Fibroblast of the aortic adventitia (primary cell): ENCODE measurements around the gene TMEM238. TPM values are rescaled to one million over a fixed set of nuclear protein-coding genes. Genes with fewer than 3 reads are reported as not detected.

ENCODE experiments used
- DNase-seq: peaks from one replicate; pipeline ENCODE4 v3.0.0-alpha.2; 2010; ENCODE audit warnings: low read depth
- H3K4me3 ChIP-seq: 2 replicates; pipeline ENCODE4 v1.5.1; 2011; ENCODE audit warnings: low read depth, mild to moderate bottlenecking, control low read depth, low read length, moderate library complexity
- total RNA-seq: library from RNA; depleted of rRNA; stranded (reverse); fragments of >200 nt; gene quantifications from 2 replicates; pipeline ENCODE4 v1.2.3, GENCODE V29; 2012; ENCODE audit warnings: low replicate concordance
- TF ChIP-seq, protein P1 (sequence below): IDR thresholded peaks from 2 replicates; pipeline ENCODE4 v1.5.1; 2011; ENCODE audit warnings: mild to moderate bottlenecking, low read length, control low read depth, inconsistent platforms; ENCODE audit not compliant: insufficient read depth

Gene TMEM238, protein sequence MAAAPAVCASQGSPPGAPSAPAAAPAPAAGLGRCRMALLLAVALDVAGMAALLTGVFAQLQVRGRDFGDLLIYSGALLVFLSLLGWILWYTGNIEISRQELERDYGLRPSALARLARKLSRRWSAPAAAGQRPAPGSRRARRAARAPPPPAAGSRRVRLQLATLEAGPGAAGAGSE
- total RNA-seq = not detected in 2 replicates

DNA sequence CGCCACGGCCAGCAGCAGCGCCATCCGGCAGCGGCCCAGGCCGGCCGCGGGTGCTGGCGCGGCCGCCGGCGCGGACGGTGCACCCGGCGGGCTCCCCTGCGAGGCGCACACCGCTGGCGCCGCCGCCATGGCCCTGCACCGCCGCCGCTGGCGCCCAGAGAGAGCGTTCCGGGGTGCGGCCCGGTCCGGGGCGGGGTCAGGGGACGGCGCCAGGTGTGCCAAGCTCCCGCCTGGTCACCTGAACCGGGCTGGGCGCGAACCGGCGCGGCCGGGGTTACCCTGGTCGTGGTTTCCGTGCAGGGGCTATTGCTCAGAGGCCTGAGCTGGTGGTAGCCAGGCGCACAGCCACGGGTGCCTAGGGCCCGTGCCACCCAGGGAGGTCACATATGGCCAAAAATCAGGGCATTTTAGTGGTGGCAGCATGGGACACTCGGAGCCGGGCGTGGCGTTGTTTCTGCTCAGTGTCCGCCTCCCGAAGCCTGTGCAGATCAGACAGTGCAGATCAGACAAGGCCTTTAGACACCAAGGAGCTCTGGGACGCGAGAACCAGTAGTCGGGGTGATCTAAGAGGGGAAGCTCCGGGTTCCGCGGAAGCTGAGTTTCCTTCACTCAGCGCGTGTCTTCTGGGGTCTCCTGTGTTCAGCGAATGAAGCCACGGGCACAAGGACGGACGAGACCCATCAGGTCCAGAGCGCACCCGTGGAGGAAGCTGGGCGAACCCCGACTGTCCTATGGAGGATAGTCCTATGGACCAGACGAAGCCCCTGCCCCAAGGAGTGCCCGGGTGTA is at the start of gene TMEM238:
Gene TMEM238, minus strand, starts transcription at position 162 of the 789 bp plus-strand sequence. Its CDS starts 33 bp downstream, at position 129.
- TF ChIP-seq, protein P1, sequence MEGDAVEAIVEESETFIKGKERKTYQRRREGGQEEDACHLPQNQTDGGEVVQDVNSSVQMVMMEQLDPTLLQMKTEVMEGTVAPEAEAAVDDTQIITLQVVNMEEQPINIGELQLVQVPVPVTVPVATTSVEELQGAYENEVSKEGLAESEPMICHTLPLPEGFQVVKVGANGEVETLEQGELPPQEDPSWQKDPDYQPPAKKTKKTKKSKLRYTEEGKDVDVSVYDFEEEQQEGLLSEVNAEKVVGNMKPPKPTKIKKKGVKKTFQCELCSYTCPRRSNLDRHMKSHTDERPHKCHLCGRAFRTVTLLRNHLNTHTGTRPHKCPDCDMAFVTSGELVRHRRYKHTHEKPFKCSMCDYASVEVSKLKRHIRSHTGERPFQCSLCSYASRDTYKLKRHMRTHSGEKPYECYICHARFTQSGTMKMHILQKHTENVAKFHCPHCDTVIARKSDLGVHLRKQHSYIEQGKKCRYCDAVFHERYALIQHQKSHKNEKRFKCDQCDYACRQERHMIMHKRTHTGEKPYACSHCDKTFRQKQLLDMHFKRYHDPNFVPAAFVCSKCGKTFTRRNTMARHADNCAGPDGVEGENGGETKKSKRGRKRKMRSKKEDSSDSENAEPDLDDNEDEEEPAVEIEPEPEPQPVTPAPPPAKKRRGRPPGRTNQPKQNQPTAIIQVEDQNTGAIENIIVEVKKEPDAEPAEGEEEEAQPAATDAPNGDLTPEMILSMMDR = no peak
- H3K4me3 ChIP-seq = peak within 1 kb of the TSS; percentile 59
- no peak for DNase-seq

DNA sequence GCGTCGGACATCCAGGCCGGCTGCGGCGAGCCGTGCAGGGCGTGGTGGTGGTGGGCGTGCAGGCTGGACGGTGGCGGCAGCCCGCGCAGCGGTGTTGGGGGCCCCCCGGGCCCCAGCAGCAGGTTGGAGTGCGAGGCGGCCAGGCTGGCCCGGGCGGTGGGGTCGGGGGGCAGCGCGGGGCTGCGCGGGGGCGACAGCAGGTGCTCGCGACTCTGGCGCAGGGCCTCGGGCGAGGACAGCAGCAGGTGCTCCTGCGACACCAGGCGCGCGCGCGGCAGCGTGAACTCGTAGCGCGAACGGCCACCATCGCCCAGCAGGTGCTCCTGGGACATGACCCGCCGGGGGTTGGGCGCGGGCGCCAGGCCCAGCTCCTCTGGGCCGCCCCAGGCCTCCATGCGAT is 49.2 kb upstream of the TMEM238 start:
- DNase-seq = no peak
- TF ChIP-seq, protein P1 = no peak
- H3K4me3 ChIP-seq = no peak overlapping the region

DNA sequence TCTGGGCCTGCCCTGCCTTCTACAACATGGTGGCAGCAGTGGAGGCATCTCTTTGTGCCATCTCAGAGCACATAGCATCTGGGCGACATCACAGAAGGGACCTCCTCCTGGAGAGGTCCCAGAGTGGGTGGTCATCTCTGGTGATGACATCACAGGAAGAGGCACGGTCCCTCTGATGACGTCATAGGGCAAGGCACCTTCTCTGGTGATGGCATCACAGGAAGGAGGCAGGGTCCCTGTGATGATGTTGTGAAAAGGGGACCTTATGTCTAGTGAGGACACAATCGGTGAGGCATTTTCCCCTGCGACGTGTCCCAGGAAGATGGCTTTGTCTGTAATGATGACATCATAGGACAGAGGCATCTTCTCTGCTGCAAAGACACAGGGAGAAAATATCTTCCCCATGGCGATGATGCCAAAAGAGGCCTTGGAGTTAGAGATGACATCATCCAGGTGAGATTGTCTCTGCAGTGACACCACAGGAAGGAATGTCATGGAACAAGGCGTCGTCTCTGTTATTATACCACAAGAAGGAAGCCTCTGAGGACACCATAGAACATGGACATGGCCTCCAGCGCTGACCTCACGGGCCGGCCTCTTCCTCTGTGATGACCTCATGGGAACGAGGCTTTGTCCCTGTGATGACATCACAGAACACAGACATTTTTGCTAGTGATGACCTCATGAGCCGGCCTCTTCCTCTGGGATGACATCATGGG is 48.3 kb upstream of the TMEM238 start:
- no peak for DNase-seq
- TF ChIP-seq, protein P1 = no peak
- no peak overlapping the region for H3K4me3 ChIP-seq

DNA sequence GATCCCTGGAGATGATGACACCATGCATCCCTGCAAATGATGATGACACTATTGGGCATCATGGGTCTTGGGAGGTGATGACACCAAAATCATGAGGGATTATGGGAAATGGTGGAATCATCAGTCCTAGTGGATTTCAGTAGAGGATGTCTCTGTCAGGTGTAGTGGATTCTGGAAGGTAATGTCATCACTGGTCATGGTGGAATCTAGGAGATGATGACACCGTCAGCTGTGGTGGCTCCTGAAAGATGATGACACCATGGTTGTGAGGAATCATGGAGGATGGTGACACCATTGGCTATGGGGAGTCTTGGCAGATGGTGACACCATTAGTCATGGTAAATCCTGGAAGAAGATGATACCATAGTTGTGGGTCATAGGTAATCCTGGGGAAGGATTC is 47.1 kb upstream of the TMEM238 start:
- no peak for DNase-seq
- TF ChIP-seq, protein P1 = no peak
- H3K4me3 ChIP-seq = no peak overlapping the region

DNA sequence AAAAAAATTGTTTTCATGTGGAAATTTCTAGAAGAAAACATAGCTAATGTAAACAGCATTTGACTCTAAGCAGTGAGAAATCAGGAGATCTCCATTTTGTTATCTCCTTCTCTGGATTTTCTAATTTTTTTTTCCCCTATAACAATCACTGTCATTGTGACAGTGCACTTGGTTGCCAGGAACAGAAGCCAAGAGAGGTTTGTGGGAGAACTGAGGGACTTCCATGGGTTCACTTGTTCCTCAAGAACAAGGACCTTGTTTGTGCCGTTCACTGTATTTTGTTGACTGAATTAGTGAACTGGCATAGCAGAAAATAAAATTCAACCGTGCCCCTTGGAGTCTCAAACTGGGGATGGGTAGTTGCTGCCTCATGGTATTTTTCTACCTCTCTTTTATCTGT is 42.0 kb upstream of the TMEM238 start:
- no peak for DNase-seq
- TF ChIP-seq, protein P1 = no peak
- H3K4me3 ChIP-seq = no peak overlapping the region

DNA sequence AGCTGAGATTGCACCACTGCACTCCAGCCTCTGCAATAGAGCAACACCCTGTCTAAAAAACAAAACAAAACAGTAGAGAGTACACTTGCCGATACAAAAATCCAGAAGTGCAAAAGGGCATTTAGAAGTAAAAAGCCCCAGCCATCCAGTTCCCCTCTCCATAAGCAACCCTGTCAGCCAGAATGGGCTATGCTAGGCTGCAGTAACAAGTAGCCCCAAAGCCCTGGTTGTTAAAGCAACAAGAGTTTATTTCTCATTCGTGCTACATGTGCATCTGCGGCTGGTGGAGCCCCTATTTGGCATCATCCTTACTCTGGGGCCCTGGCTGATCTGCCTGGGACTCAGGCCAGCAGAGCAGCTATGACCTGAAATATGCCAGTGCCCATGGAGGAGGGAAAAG is 40.4 kb upstream of the TMEM238 start:
- no peak for DNase-seq
- H3K4me3 ChIP-seq = no peak overlapping the region
- TF ChIP-seq, protein P1 = no peak
